ENCODE data around the gene PSMA5. TPM values are rescaled to one million over a fixed set of nuclear protein-coding genes. Genes with fewer than 3 reads are reported as not detected.

PSMA5 gene
- polyA plus RNA-seq, 1 donor (not counting 4 experiments of a cell fraction or from before 2014, with no cell fraction given) = 150 TPM

GRCh38 chr1:109368464-109368863, 57.8 kb downstream of the PSMA5 start:
- no peak for TF ChIP-seq EZH2 (IDR thresholded peaks at IDR 0.05; ENCODE audit: low read length)
- TF ChIP-seq, protein P1, sequence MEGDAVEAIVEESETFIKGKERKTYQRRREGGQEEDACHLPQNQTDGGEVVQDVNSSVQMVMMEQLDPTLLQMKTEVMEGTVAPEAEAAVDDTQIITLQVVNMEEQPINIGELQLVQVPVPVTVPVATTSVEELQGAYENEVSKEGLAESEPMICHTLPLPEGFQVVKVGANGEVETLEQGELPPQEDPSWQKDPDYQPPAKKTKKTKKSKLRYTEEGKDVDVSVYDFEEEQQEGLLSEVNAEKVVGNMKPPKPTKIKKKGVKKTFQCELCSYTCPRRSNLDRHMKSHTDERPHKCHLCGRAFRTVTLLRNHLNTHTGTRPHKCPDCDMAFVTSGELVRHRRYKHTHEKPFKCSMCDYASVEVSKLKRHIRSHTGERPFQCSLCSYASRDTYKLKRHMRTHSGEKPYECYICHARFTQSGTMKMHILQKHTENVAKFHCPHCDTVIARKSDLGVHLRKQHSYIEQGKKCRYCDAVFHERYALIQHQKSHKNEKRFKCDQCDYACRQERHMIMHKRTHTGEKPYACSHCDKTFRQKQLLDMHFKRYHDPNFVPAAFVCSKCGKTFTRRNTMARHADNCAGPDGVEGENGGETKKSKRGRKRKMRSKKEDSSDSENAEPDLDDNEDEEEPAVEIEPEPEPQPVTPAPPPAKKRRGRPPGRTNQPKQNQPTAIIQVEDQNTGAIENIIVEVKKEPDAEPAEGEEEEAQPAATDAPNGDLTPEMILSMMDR (optimal IDR thresholded peaks at IDR 0.05 in 1 of 3, IDR thresholded peaks at IDR 0.05 in 1 of 3, conservative IDR thresholded peaks at IDR 0.05 in 1 of 3; ENCODE audit: extremely low read depth in 1 of 3, insufficient read depth in 2 of 3, low read length in 3 of 3) = no peak
- FAIRE-seq (no peak), DNase-seq (ENCODE audit: low read depth, low spot score) (no peak)
- Histone ChIP-seq H3K9me1 (ENCODE audit: control insufficient read depth, extremely low read depth, insufficient read depth, low read length) (no peaks in the 10 kb centered on the region), H3K36me3 (ENCODE audit: control insufficient read depth in 2 of 2, extremely low read depth in 1 of 2, insufficient read depth in 2 of 2, low read length in 2 of 2) (no peaks in the 10 kb centered on the region), H3K27ac (ENCODE audit: control insufficient read depth, insufficient read depth, low read length) (no peak overlapping the region), H3K27me3 (ENCODE audit: control insufficient read depth, extremely low read depth, insufficient read depth, low read length) (peaks cover 2% of the 10 kb centered on the region), H3K4me2 (ENCODE audit: control insufficient read depth, extremely low read depth, insufficient read depth, low read depth, low read length) (no peak overlapping the region), H3K4me3 (ENCODE audit: control insufficient read depth in 2 of 3, extremely low read depth in 1 of 3, insufficient read depth in 2 of 3, low read depth in 1 of 3, low read length in 3 of 3) (no peak overlapping the region), H3K9me3 (ENCODE audit: control insufficient read depth, low read depth, low read length) (no peaks in the 10 kb centered on the region), H3K9ac (ENCODE audit: control insufficient read depth, extremely low read depth, insufficient read depth, low read length) (no peak overlapping the region), H3K79me2 (ENCODE audit: control insufficient read depth, insufficient read depth, low read length) (no peaks in the 10 kb centered on the region), H3K4me1 (ENCODE audit: control insufficient read depth, extremely low read depth, insufficient read depth, low read length) (peaks cover 4% of the 10 kb centered on the region), H2AFZ (ENCODE audit: control insufficient read depth, low read length) (no peak overlapping the region), H4K20me1 (ENCODE audit: control insufficient read depth, extremely low read depth, insufficient read depth, low read length) (no peaks in the 10 kb centered on the region)
- dilution Hi-C loops (cut with MboI; ENCODE audit: extremely low pct_ligation_motif_present, low sequenced_read_pairs) = no loop called here

DNA sequence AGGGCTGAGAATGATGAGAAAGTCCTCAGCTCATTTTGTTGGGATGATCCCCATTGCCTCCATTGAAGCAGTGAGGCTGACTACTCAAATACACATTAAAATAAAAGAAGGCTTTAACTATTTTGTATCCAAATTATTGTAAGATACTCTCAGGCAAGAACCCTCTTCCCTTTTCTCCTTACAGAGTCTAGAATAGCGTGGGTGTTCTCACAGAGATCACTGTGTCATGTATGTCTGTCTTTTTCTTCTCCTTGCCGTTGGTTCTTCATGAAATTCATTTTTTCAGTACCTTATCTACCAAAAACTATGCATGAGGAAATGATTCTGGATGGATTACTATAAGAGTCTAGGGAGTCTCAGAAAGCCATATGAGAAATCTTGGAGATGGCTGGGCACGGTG, 58.6 kb downstream of the PSMA5 start:
- dilution Hi-C loops (cut with MboI; ENCODE audit: extremely low pct_ligation_motif_present, low sequenced_read_pairs) = no loop called here

More for the DNA sequence above, 58.6 kb downstream of the PSMA5 start:
- Histone ChIP-seq H3K9me3 (ENCODE audit: control insufficient read depth, low read depth, low read length) (no peaks in the 10 kb centered on the region), H3K4me2 (ENCODE audit: control insufficient read depth, extremely low read depth, insufficient read depth, low read depth, low read length) (no peak overlapping the region), H3K9ac (ENCODE audit: control insufficient read depth, extremely low read depth, insufficient read depth, low read length) (no peak overlapping the region), H3K9me1 (ENCODE audit: control insufficient read depth, extremely low read depth, insufficient read depth, low read length) (no peaks in the 10 kb centered on the region), H3K36me3 (ENCODE audit: control insufficient read depth in 2 of 2, extremely low read depth in 1 of 2, insufficient read depth in 2 of 2, low read length in 2 of 2) (no peaks in the 10 kb centered on the region), H3K4me1 (ENCODE audit: control insufficient read depth, extremely low read depth, insufficient read depth, low read length) (peaks cover 4% of the 10 kb centered on the region), H3K27me3 (ENCODE audit: control insufficient read depth, extremely low read depth, insufficient read depth, low read length) (peaks cover 2% of the 10 kb centered on the region), H3K79me2 (ENCODE audit: control insufficient read depth, insufficient read depth, low read length) (no peaks in the 10 kb centered on the region), H3K4me3 (ENCODE audit: control insufficient read depth in 2 of 3, extremely low read depth in 1 of 3, insufficient read depth in 2 of 3, low read depth in 1 of 3, low read length in 3 of 3) (no peak overlapping the region), H3K27ac (ENCODE audit: control insufficient read depth, insufficient read depth, low read length) (no peak overlapping the region), H4K20me1 (ENCODE audit: control insufficient read depth, extremely low read depth, insufficient read depth, low read length) (no peaks in the 10 kb centered on the region), H2AFZ (ENCODE audit: control insufficient read depth, low read length) (no peak overlapping the region)
- TF ChIP-seq, protein P1 (optimal IDR thresholded peaks at IDR 0.05 in 1 of 3, IDR thresholded peaks at IDR 0.05 in 1 of 3, conservative IDR thresholded peaks at IDR 0.05 in 1 of 3; ENCODE audit: extremely low read depth in 1 of 3, insufficient read depth in 2 of 3, low read length in 3 of 3) = no peak
- TF ChIP-seq EZH2 (IDR thresholded peaks at IDR 0.05; ENCODE audit: low read length) = no peak
- no peak for DNase-seq (ENCODE audit: low read depth, low spot score)
- no peak for FAIRE-seq
